IMR-90 (cell line): ENCODE measurements around the gene LLGL2. TPM values are rescaled to one million over a fixed set of nuclear protein-coding genes. Genes with fewer than 3 reads are reported as not detected.

ENCODE experiments used
- ATAC-seq: fragments of 200-7000 bp; cut with Tn5 transposase; 2 replicates; pipeline ENCODE4 v1.9.1; 2020; ENCODE audit warnings: low read depth, mild to moderate bottlenecking, moderate library complexity
- BruUV-seq: library from RNA; stranded (reverse); fragments of 400-500 nt; replicated peaks from 2 replicates; lab custom pipeline; 2021; lab: Mats Ljungman, UMichigan
- CTCF ChIA-PET: fragments of 300-600 bp; formaldehyde crosslinking; extraction: SDS; loops from one replicate; lab custom pipeline; 2021; ENCODE audit warnings: antibody characterized with exemption; lab: Yijun Ruan, JAX
- POLR2A ChIA-PET: fragments of 300-600 bp; sonication (Branson Sonifier 250); formaldehyde crosslinking; loops from one replicate; lab custom pipeline; 2022; ENCODE audit warnings: antibody characterized with exemption; ENCODE audit not compliant: unreplicated experiment; lab: Charles Lee
- DNase-seq: peaks from one replicate; pipeline ENCODE4 v3.0.0; 2013
- H2AFZ ChIP-seq: replicated peaks from 2 replicates; pipeline ENCODE3; 2013; ENCODE audit warnings: low read length, mild to moderate bottlenecking; ENCODE audit not compliant: poor library complexity
- H2AK5ac ChIP-seq: 2 replicates; pipeline ENCODE4 v1.6.1; 2013; ENCODE audit warnings: low read depth, low read length, inconsistent platforms
- H2AK9ac ChIP-seq: replicated peaks from 2 replicates; pipeline ENCODE3; 2013; ENCODE audit warnings: mild to moderate bottlenecking, low read depth, low read length, moderate library complexity; ENCODE audit not compliant: poor library complexity
- H2BK120ac ChIP-seq: 2 replicates; pipeline ENCODE4 v1.6.1; 2013; ENCODE audit warnings: low read depth, low read length, inconsistent platforms
- H2BK15ac ChIP-seq: 3 replicates; pipeline ENCODE4 v1.6.1; 2013; ENCODE audit warnings: low read depth, low read length, inconsistent platforms
- H2BK20ac ChIP-seq: 2 replicates; pipeline ENCODE4 v1.6.1; 2013; ENCODE audit warnings: low read depth, mild to moderate bottlenecking, inconsistent platforms, low read length, moderate library complexity
- H2BK5ac ChIP-seq: 2 replicates; pipeline ENCODE4 v1.6.1; 2013; ENCODE audit warnings: mild to moderate bottlenecking, low read depth, low read length, inconsistent platforms; ENCODE audit not compliant: poor library complexity, severe bottlenecking
- H3K14ac ChIP-seq: replicated peaks from 2 replicates; pipeline ENCODE4 v1.6.1; 2013; ENCODE audit warnings: low read depth, low read length, inconsistent platforms
- H3K18ac ChIP-seq: 2 replicates; pipeline ENCODE4 v1.6.1; 2013; ENCODE audit warnings: low read depth, low read length, control low read depth
- H3K23ac ChIP-seq: 2 replicates; pipeline ENCODE4 v1.6.1; 2013; ENCODE audit warnings: low read depth, low read length, inconsistent platforms
- H3K27ac ChIP-seq: 2 replicates; pipeline ENCODE4 v1.5.1; 2013; ENCODE audit warnings: mild to moderate bottlenecking, control low read depth, low read length; ENCODE audit not compliant: insufficient read depth
- H3K27me3 ChIP-seq: 2 replicates; pipeline ENCODE4 v1.6.1; 2013; ENCODE audit warnings: low read length; ENCODE audit not compliant: control insufficient read depth, insufficient read depth
- H3K36me3 ChIP-seq: 2 replicates; pipeline ENCODE4 v1.6.1; 2013; ENCODE audit warnings: low read length, mixed read lengths; ENCODE audit not compliant: control insufficient read depth, insufficient read depth
- H3K4ac ChIP-seq: 2 replicates; pipeline ENCODE4 v1.6.1; 2013; ENCODE audit warnings: low read depth, low read length, inconsistent platforms
- H3K4me1 ChIP-seq: 2 replicates; pipeline ENCODE4 v1.6.1; 2013; ENCODE audit warnings: low read length, mixed read lengths; ENCODE audit not compliant: control insufficient read depth, insufficient read depth
- H3K4me2 ChIP-seq: 2 replicates; pipeline ENCODE4 v1.6.1; 2013; ENCODE audit warnings: low read depth, mild to moderate bottlenecking, control low read depth, low read length, moderate library complexity
- H3K4me3 ChIP-seq: 2 replicates; pipeline ENCODE4 v1.5.1; 2013; ENCODE audit warnings: low read depth, mild to moderate bottlenecking, control low read depth, low read length, moderate library complexity; ENCODE audit not compliant: insufficient read depth
- H3K56ac ChIP-seq: 2 replicates; pipeline ENCODE4 v1.6.1; 2013; ENCODE audit warnings: low read length, inconsistent platforms; ENCODE audit not compliant: insufficient read depth; ENCODE audit errors: extremely low read depth
- H3K79me1 ChIP-seq, 2 experiments: 2 replicates each; pipeline ENCODE4 v1.6.1; 2013; ENCODE audit warnings: low read length in 2 of 2, inconsistent platforms in 1 of 2, low read depth in 1 of 2
- H3K9ac ChIP-seq: 2 replicates; pipeline ENCODE4 v1.6.1; 2013; ENCODE audit warnings: low read depth, low read length, control low read depth
- H3K9me1 ChIP-seq: 2 replicates; pipeline ENCODE4 v1.6.1; 2013; ENCODE audit warnings: low read length, inconsistent platforms; ENCODE audit not compliant: insufficient read depth
- H3K9me3 ChIP-seq: 2 replicates; pipeline ENCODE4 v1.6.1; 2013; ENCODE audit warnings: low read length; ENCODE audit not compliant: control insufficient read depth, insufficient read depth
- H4K20me1 ChIP-seq: 2 replicates; pipeline ENCODE4 v1.6.1; 2013; ENCODE audit warnings: low read length, inconsistent platforms; ENCODE audit not compliant: insufficient read depth
- H4K5ac ChIP-seq: 2 replicates; pipeline ENCODE4 v1.6.1; 2013; ENCODE audit warnings: mild to moderate bottlenecking, low read depth, low read length, control low read depth
- H4K8ac ChIP-seq, 2 experiments: 2 replicates each; pipeline ENCODE4 v1.6.1; 2013; ENCODE audit warnings: low read depth in 2 of 2, low read length in 2 of 2, control low read depth in 1 of 2, inconsistent platforms in 1 of 2
- H4K91ac ChIP-seq: 2 replicates; pipeline ENCODE4 v1.6.1; 2013; ENCODE audit warnings: low read depth, low read length, inconsistent platforms; ENCODE audit not compliant: insufficient read depth
- BHLHE40 ChIP-seq: fragments of 150-350 bp; IDR thresholded peaks from 2 replicates; pipeline ENCODE4 v1.6.1; 2016; ENCODE audit warnings: mild to moderate bottlenecking, low read depth, low read length
- CHD1 ChIP-seq: IDR thresholded peaks from 2 replicates; pipeline ENCODE4 v1.6.1; 2012; ENCODE audit warnings: low read depth, low read length, improper control_type of control experiment
- FOS ChIP-seq: fragments of 150-350 bp; IDR thresholded peaks from 2 replicates; pipeline ENCODE4 v1.6.1; 2016; ENCODE audit warnings: low read depth, low read length
- MAFK ChIP-seq: IDR thresholded peaks from 2 replicates; pipeline ENCODE4 v1.6.1; 2012; ENCODE audit warnings: low read depth, low read length, improper control_type of control experiment
- RCOR1 ChIP-seq: IDR thresholded peaks from 2 replicates; pipeline ENCODE4 v1.6.1; 2012; ENCODE audit warnings: mild to moderate bottlenecking, low read length, improper control_type of control experiment; ENCODE audit not compliant: insufficient replicate concordance
- RFX5 ChIP-seq: IDR thresholded peaks from 2 replicates; pipeline ENCODE4 v1.8.0; 2012; ENCODE audit warnings: low read depth, mild to moderate bottlenecking, low read length, moderate library complexity
- SMC3 ChIP-seq: fragments of 150-350 bp; IDR thresholded peaks from 2 replicates; pipeline ENCODE4 v1.6.1; 2016; ENCODE audit warnings: low read depth, mild to moderate bottlenecking, antibody characterized with exemption, low read length, moderate library complexity
- WGBS, 2 experiments: methylation state at CpG; one replicate each; pipeline versions ENCODE4 v1.1.5 to v1.1.7; 2013; ENCODE audit warnings: missing lambda C conversion rate in 2 of 2; ENCODE audit not compliant: insufficient read length in 1 of 2; ENCODE audit errors: extremely low coverage in 2 of 2; 5-methylcytosine and 5-hydroxymethylcytosine counted together
- dilution Hi-C: fragments of 300-500 bp; cut with HindIII; formaldehyde crosslinking; loops from one replicate; pipeline ENCODE4 v1.14.3; 2018; ENCODE audit warnings: low sequenced_read_pairs; ENCODE audit not compliant: unreplicated experiment
- in situ Hi-C: fragments of 300-500 bp; cut with MboI; formaldehyde crosslinking; loops from 3 replicates; pipeline ENCODE4 v1.14.3; 2019; ENCODE audit warnings: low sequenced_read_pairs, inconsistent platforms, mixed read lengths
- intact Hi-C: fragments of 100-400 bp; cut with micrococcal nuclease; formaldehyde crosslinking; loops from 2 replicates; pipeline ENCODE4 v1.10.0; 2022
- polyA plus RNA-seq, 3 experiments: library from polyadenylated mRNA; depleted of rRNA; stranded (reverse); fragments of >200 nt; gene quantifications; 2 replicates each; pipeline ENCODE4 v1.2.3, GENCODE V29; 2012; ENCODE audit warnings: low replicate concordance in 1 of 3
- total RNA-seq: library from RNA; depleted of rRNA; stranded (reverse); fragments of >200 nt; gene quantifications from 2 replicates; pipeline ENCODE4 v1.2.3, GENCODE V29; 2012

The LLGL2 gene
- total and polyA plus RNA-seq, 2 of the 4 experiments (the other 2 are of a cell fraction) = 0.54 to 0.72 TPM

GRCh38 chr17:75622771-75623273 is 97.3 kb downstream of the LLGL2 start:
- 89% methylated on average over 7 of the region's 15 CpGs; no CpG with 5 or more reads in 1 of the 2 experiments for WGBS, 2 experiments
- H3K36me3 ChIP-seq = no peaks in the 10 kb centered on the region

More at GRCh38 chr17:75622771-75623273, 97.3 kb downstream of the LLGL2 start:
- Histone ChIP-seq H3K56ac (no peak overlapping the region), H2AFZ (no peak overlapping the region), H3K9ac (no peak overlapping the region), H2AK5ac (no peak overlapping the region), H3K23ac (no peak overlapping the region), H3K14ac (no peak overlapping the region), H2BK120ac (no peak overlapping the region), H3K79me1 (no peaks in the 10 kb centered on the region), H4K20me1 (no peaks in the 10 kb centered on the region; the same call in 1 of the 2 replicates), H3K9me1 (no peaks in the 10 kb centered on the region), H2BK5ac (no peak overlapping the region), H3K4ac (no peak overlapping the region), H3K4me2 (no peak overlapping the region), H4K91ac (no peak overlapping the region), H3K4me3 (no peak overlapping the region), H2AK9ac (no peak overlapping the region), H4K5ac (no peak overlapping the region), H4K8ac (no peak overlapping the region), H3K4me1 (peaks cover 5% of the 10 kb centered on the region; the same call in 1 of the 2 replicates), H3K27ac (no peak overlapping the region), H3K9me3 (no peaks in the 10 kb centered on the region), H2BK15ac (no peak overlapping the region), H3K27me3 (peaks cover 9% of the 10 kb centered on the region; the same call in 1 of the 2 replicates), H3K18ac (no peak overlapping the region), H2BK20ac (no peak overlapping the region)
- no TSS peak for BruUV-seq
- dilution Hi-C loops (no loop called here), intact Hi-C loops (no loop called here), in situ Hi-C loops (no loop called here)
- CTCF ChIA-PET = interaction anchor here (1.5 kb wide), 1 partner anchor 10 kb away, joined by 5 read pairs; the partner anchor contains the start of gene SMIM5
- TF ChIP-seq RCOR1 = no peak
- TF ChIP-seq RFX5 = no peak
- no peak for TF ChIP-seq CHD1
- TF ChIP-seq FOS = no peak
- no peak for TF ChIP-seq SMC3
- TF ChIP-seq BHLHE40 = no peak
- TF ChIP-seq MAFK = no peak
- POLR2A ChIA-PET = interaction anchor here (0.6 kb wide), 1 partner anchor 14 kb away, joined by 4 read pairs; no protein-coding TSS in a partner anchor
- no peak for ATAC-seq
- DNase-seq = no peak
